Naive thymus-derived CD4-positive, alpha-beta T cell (primary cell): ENCODE measurements around the gene TNFRSF1B. TPM values are rescaled to one million over a fixed set of nuclear protein-coding genes. Genes with fewer than 3 reads are reported as not detected.

ENCODE experiments used
- ATAC-seq: fragments of 150-1000 bp; cut with Tn5 transposase; 2 replicates; pipeline ENCODE4 v1.10.0; 2021; ENCODE audit warnings: mild to moderate bottlenecking, moderate library complexity
- CTCF ChIA-PET: fragments of 350-600 bp; sonication (Branson Sonifier 250); formaldehyde crosslinking; loops from one replicate; lab custom pipeline; 2021; ENCODE audit warnings: antibody characterized with exemption; lab: Charles Lee
- POLR2A ChIA-PET: fragments of 350-600 bp; sonication (Branson Sonifier 250); formaldehyde crosslinking; loops from one replicate; lab custom pipeline; 2021; ENCODE audit warnings: antibody characterized with exemption, inconsistent platforms; lab: Charles Lee
- DNase-seq, 9 donors: peaks; one replicate each; pipeline versions ENCODE4 v3.0.0 to v3.0.0-alpha.2; 2020 to 2022; ENCODE audit warnings: mixed read lengths in 1 of 9
- H3K27ac ChIP-seq: one replicate; pipeline ENCODE4 v1.7.0; 2013; ENCODE audit warnings: mild to moderate bottlenecking, low read depth, low read length, moderate library complexity
- H3K27me3 ChIP-seq, 2 donors: one replicate each; pipeline ENCODE4 v1.7.0; 2013; ENCODE audit warnings: low read length in 2 of 2, mild to moderate bottlenecking in 2 of 2, moderate library complexity in 2 of 2; ENCODE audit not compliant: control insufficient read depth in 2 of 2, insufficient read depth in 2 of 2
- H3K36me3 ChIP-seq, 3 experiments: 1 replicate in 2 of 3; 2 replicates in 1 of 3; pipeline ENCODE4 v1.7.0; 2013; ENCODE audit warnings: low read length in 3 of 3, mild to moderate bottlenecking in 3 of 3, moderate library complexity in 1 of 3; ENCODE audit not compliant: insufficient read depth in 3 of 3, control insufficient read depth in 2 of 3
- H3K4me1 ChIP-seq, 2 donors: one replicate each; pipeline ENCODE4 v1.7.0; 2013; ENCODE audit warnings: low read length in 2 of 2, mild to moderate bottlenecking in 2 of 2, moderate library complexity in 1 of 2; ENCODE audit not compliant: control insufficient read depth in 2 of 2, insufficient read depth in 2 of 2
- H3K4me3 ChIP-seq: 2 replicates; pipeline ENCODE4 v1.7.0; 2013; ENCODE audit warnings: mild to moderate bottlenecking, low read length
- H3K9me3 ChIP-seq, 3 experiments: 1 replicate in 2 of 3; 2 replicates in 1 of 3; pipeline ENCODE4 v1.7.0; 2013; ENCODE audit warnings: low read length in 3 of 3; ENCODE audit not compliant: control insufficient read depth in 2 of 3
- H3K27ac Mint-ChIP-seq, 9 donors: one replicate each; pipeline ENCODE4 v1.8.0; 2020 to 2022; ENCODE audit warnings: mixed read lengths in 9 of 9, mild to moderate bottlenecking in 8 of 9, moderate library complexity in 5 of 9, inconsistent platforms in 2 of 9
- H3K27me3 Mint-ChIP-seq, 5 donors: one replicate each; pipeline ENCODE4 v1.8.0; 2021 to 2022; ENCODE audit warnings: mixed read lengths in 5 of 5, mild to moderate bottlenecking in 1 of 5
- H3K36me3 Mint-ChIP-seq, 5 donors: one replicate each; pipeline ENCODE4 v1.8.0; 2020 to 2022; ENCODE audit warnings: mixed read lengths in 5 of 5, mild to moderate bottlenecking in 3 of 5, inconsistent platforms in 1 of 5
- H3K4me1 Mint-ChIP-seq, 7 donors: one replicate each; pipeline ENCODE4 v1.8.0; 2020 to 2022; ENCODE audit warnings: mixed read lengths in 7 of 7, mild to moderate bottlenecking in 3 of 7, inconsistent platforms in 1 of 7
- H3K4me3 Mint-ChIP-seq, 10 donors: one replicate each; pipeline ENCODE4 v1.8.0; 2020 to 2022; ENCODE audit warnings: mild to moderate bottlenecking in 10 of 10, mixed read lengths in 10 of 10, moderate library complexity in 6 of 10, inconsistent platforms in 2 of 10
- H3K9me3 Mint-ChIP-seq, 11 donors: one replicate each; pipeline ENCODE4 v1.8.0; 2020 to 2022; ENCODE audit warnings: mixed read lengths in 11 of 11, mild to moderate bottlenecking in 4 of 11, inconsistent platforms in 1 of 11, moderate library complexity in 1 of 11
- intact Hi-C, 2 donors: fragments of 100-400 bp; cut with micrococcal nuclease; formaldehyde crosslinking; loops; one replicate each; pipeline ENCODE4 v1.15.1; 2023
- polyA plus RNA-seq, 2 donors: library from polyadenylated mRNA; unstranded; fragments of 300-500 nt; fragmentation: Illumina TruSeq; gene quantifications; one replicate each; pipeline ENCODE4 v1.2.3, GENCODE V29; 2021
- total RNA-seq, 6 experiments: library from RNA in 5 of 6; stranded (reverse) in 5 of 6; gene quantifications; 1 replicate in 5 of 6; 2 replicates in 1 of 6; pipeline ENCODE4 v1.2.3 and lab custom pipeline; 2021 to 2026

TNFRSF1B gene
- total and polyA plus RNA-seq, 7 experiments from 2014 or later = 30.1 to 278 (median 48.2) TPM

- H3K9me3 Mint-ChIP-seq = peaks cover 0 to 3% (median 0%) of the 10 kb centered on the region in 11 donors
These were observed 3.5 kb downstream of the TNFRSF1B start for GRCh38 chr1:12170263-12170671.

GRCh38 chr1:12171206-12172041 is 4.6 kb downstream of the TNFRSF1B start:
- H3K36me3 Mint-ChIP-seq = peaks cover 3 to 50% (median 5%) of the 10 kb centered on the region in 5 donors
- H3K9me3 Mint-ChIP-seq = peaks cover 0 to 3% (median 0%) of the 10 kb centered on the region in 11 donors
- ATAC-seq (no peak), DNase-seq (peak in 2 of 9 donors; percentile 28 to 34)
- no peaks in the 10 kb centered on the region for H3K36me3 ChIP-seq
- intact Hi-C loops = no loop called here
- peak overlapping the region in 2 of 10 donors; percentile 46 to 82 for H3K4me3 Mint-ChIP-seq
- CTCF ChIA-PET = no interaction called here
- POLR2A ChIA-PET = interaction anchor here (1.3 to 2.4 kb wide), 2 partner anchors 11 to 21 kb away, joined by 3 to 20 read pairs; no protein-coding TSS in a partner anchor
- H3K27ac Mint-ChIP-seq = peak overlapping the region; percentile 90 to 100 (median 98)
- peak overlapping the region; percentile 92 for H3K27ac ChIP-seq
- H3K4me3 ChIP-seq = no peak overlapping the region
- peaks cover 51 to 66% of the 10 kb centered on the region in 2 donors for H3K4me1 ChIP-seq
- H3K27me3 ChIP-seq = no peaks in the 10 kb centered on the region
- H3K9me3 ChIP-seq = no peaks in the 10 kb centered on the region
- no peaks in the 10 kb centered on the region for H3K27me3 Mint-ChIP-seq
- H3K4me1 Mint-ChIP-seq = peaks cover 54 to 88% (median 84%) of the 10 kb centered on the region in 7 donors

More at GRCh38 chr1:12170263-12170671, 3.5 kb downstream of the TNFRSF1B start:
- intact Hi-C loops = no loop called here
- peak overlapping the region in 4 of 10 donors; percentile 8 to 100 (median 46) for H3K4me3 Mint-ChIP-seq
- peak overlapping the region; percentile 91 for H3K27ac ChIP-seq
- ChIA-PET POLR2A (interaction anchor here (1.8 to 4.5 kb wide), 3 partner anchors 8 to 20 kb away, joined by 9 to 29 read pairs (median 27); no protein-coding TSS in a partner anchor), CTCF (interaction anchor here (1.3 to 1.8 kb wide), 3 partner anchors 33 to 59 kb away, joined by 3 to 6 read pairs (median 4); no protein-coding TSS in a partner anchor)
- no peaks in the 10 kb centered on the region for H3K27me3 ChIP-seq
- H3K4me1 ChIP-seq = peaks cover 39 to 63% of the 10 kb centered on the region in 2 donors
- no peak overlapping the region for H3K4me3 ChIP-seq
- H3K27ac Mint-ChIP-seq = peak overlapping the region; percentile 4 to 99 (median 90)
- peaks cover 3 to 41% (median 5%) of the 10 kb centered on the region in 5 donors for H3K36me3 Mint-ChIP-seq
- no peaks in the 10 kb centered on the region for H3K36me3 ChIP-seq
- DNase-seq (no peak), ATAC-seq (no peak)
- peaks cover 46 to 83% (median 81%) of the 10 kb centered on the region in 7 donors for H3K4me1 Mint-ChIP-seq
- no peaks in the 10 kb centered on the region for H3K27me3 Mint-ChIP-seq
- H3K9me3 ChIP-seq = no peaks in the 10 kb centered on the region

DNA sequence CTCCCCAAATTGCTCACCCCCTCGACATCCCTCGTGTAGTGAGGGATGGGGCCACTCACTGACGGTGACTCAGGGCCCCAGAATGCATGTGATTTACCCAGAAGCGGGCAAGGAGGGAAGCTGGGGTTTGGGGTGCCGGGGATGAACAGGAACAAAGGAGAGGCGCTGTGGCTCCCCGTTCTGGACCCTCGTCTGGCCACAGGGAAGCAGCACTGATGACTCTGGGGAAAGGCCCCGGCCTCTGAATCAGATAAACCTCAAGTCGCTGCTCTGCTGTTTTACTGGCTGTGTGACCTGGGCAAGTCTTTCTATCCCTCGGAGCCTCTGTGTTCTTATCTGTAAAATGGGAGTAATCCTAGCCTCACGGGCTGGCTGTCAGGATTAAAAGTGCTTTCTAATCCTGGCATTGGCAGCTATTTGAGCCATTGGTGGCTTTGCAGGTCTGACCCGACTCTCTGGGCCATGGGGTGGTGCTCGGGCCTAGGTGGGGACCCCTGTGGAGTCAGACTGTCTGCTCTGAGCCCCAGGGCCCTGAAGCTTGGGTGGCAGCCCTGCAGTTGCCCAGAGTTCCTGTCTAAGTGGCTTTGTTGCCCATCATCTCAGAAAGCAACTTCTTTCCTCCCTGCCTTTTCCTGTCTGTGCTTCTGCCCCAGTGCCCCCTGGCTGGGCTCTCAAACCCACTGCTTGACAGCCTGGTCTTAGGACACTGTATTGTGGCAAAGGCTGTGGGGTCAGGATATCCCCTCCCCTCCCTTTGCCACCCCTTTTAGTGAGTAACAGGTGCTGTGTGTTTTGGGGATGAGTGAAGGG is 5.5 kb downstream of the TNFRSF1B start:
- intact Hi-C loops = no loop called here
- Mint-ChIP-seq H3K27me3 (no peaks in the 10 kb centered on the region), H3K36me3 (peaks cover 3 to 55% (median 5%) of the 10 kb centered on the region in 5 donors), H3K4me3 (peak overlapping the region in 7 of 10 donors; percentile 12 to 87 (median 71)), H3K27ac (peak overlapping the region; percentile 90 to 100 (median 98)), H3K9me3 (peaks cover 0 to 3% (median 0%) of the 10 kb centered on the region in 11 donors), H3K4me1 (peaks cover 58 to 92% (median 88%) of the 10 kb centered on the region in 7 donors)
- ChIA-PET POLR2A (interaction anchor here (1.3 to 2.4 kb wide), 2 partner anchors 11 to 22 kb away, joined by 3 to 20 read pairs; no protein-coding TSS in a partner anchor), CTCF (interaction anchor here (1.1 kb wide), 1 partner anchor 48 kb away, joined by 3 read pairs; no protein-coding TSS in a partner anchor)
- no peaks in the 10 kb centered on the region for H3K36me3 ChIP-seq
- no peak overlapping the region for H3K4me3 ChIP-seq
- H3K27me3 ChIP-seq = no peaks in the 10 kb centered on the region
- peaks cover 59 to 74% of the 10 kb centered on the region in 2 donors for H3K4me1 ChIP-seq
- ATAC-seq (peak; percentile 26), DNase-seq (peak in 2 of 9 donors; percentile 23 to 33)
- peak overlapping the region; percentile 92 for H3K27ac ChIP-seq
- H3K9me3 ChIP-seq = no peaks in the 10 kb centered on the region

- POLR2A ChIA-PET = interaction anchor here (0.7 to 8.2 kb wide), 3 partner anchors 12 to 38 kb away, joined by 6 to 125 read pairs (median 20); no protein-coding TSS in a partner anchor
- Histone ChIP-seq H3K36me3 (no peaks in the 10 kb centered on the region), H3K4me1 (peaks cover 64 to 79% of the 10 kb centered on the region in 2 donors), H3K9me3 (no peaks in the 10 kb centered on the region), H3K27ac (peak overlapping the region; percentile 92), H3K4me3 (peak overlapping the region; percentile 6), H3K27me3 (no peaks in the 10 kb centered on the region)
- DNase-seq = peak in 1 of 9 donors; percentile 13
- Mint-ChIP-seq H3K4me1 (peaks cover 57 to 93% (median 90%) of the 10 kb centered on the region in 7 donors), H3K27ac (peak overlapping the region; percentile 90 to 100 (median 98)), H3K9me3 (peaks cover 0 to 3% (median 0%) of the 10 kb centered on the region in 11 donors), H3K36me3 (peaks cover 0 to 52% (median 5%) of the 10 kb centered on the region in 5 donors), H3K27me3 (no peaks in the 10 kb centered on the region), H3K4me3 (peak overlapping the region in 8 of 10 donors; percentile 45 to 87 (median 80))
- no peak for ATAC-seq
- intact Hi-C loops = loop anchor here in 1 of 2 donors (1.0 kb wide), 1 partner anchor 40 kb away; no protein-coding TSS in a partner anchor
- CTCF ChIA-PET = interaction anchor here (1.1 to 1.2 kb wide), 2 partner anchors 49 to 58 kb away, joined by 3 read pairs; no protein-coding TSS in a partner anchor
These were observed 6.3 kb downstream of the TNFRSF1B start for GRCh38 chr1:12173041-12173509.

DNA sequence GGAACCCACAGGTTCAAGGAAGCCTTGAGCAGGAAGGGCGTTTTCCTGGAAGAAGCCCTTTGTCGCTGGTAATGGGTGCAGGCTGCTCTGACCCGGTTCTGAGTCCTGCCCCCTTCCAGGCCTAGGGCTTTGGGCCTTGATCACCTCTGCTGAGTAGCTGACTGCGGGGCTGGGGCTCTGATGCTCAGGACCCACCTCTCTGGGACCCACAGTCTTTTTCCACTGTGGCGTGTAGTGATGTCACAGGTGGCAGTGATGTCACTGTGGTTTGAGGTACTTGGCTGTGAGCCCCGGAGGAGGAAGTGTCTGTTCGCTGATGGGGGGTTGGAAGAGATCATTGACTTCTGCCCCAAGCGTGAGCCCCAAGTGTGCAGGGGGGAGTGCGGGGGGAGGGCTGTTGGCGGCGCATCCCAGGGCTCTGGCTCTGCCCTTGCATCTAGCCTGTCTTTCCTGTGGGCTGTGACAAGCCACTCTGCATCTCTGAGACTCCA is 6.9 kb downstream of the TNFRSF1B start:
- Mint-ChIP-seq H3K27me3 (no peaks in the 10 kb centered on the region), H3K9me3 (peaks cover 0 to 3% (median 0%) of the 10 kb centered on the region in 11 donors), H3K4me1 (peaks cover 59 to 94% (median 91%) of the 10 kb centered on the region in 7 donors), H3K27ac (peak overlapping the region; percentile 90 to 100 (median 98)), H3K36me3 (peaks cover 0 to 50% (median 5%) of the 10 kb centered on the region in 5 donors), H3K4me3 (peak overlapping the region; percentile 68 to 87 (median 76))
- Histone ChIP-seq H3K4me1 (peaks cover 65 to 85% of the 10 kb centered on the region in 2 donors), H3K36me3 (no peaks in the 10 kb centered on the region), H3K4me3 (peak overlapping the region; percentile 6), H3K27me3 (no peaks in the 10 kb centered on the region), H3K27ac (peak overlapping the region; percentile 92), H3K9me3 (no peaks in the 10 kb centered on the region)
- ATAC-seq (peak; percentile 74), DNase-seq (peak; percentile 73 to 99 (median 93))
- ChIA-PET CTCF (interaction anchor here (0.7 to 1.2 kb wide), 3 partner anchors 42 to 59 kb away, joined by 3 read pairs; no protein-coding TSS in a partner anchor), POLR2A (interaction anchor here (0.7 to 8.2 kb wide), 4 partner anchors 13 to 41 kb away, joined by 4 to 125 read pairs (median 13); no protein-coding TSS in a partner anchor)
- intact Hi-C loops = loop anchor here in 1 of 2 donors (1.0 kb wide), 1 partner anchor 40 kb away; no protein-coding TSS in a partner anchor
